GM12878 (cell line): ENCODE data around the gene MSL1. TPM values are rescaled to one million over a fixed set of nuclear protein-coding genes. Genes with fewer than 3 reads are reported as not detected.

Source experiments
- ATAC-seq: fragments of 200-7000 bp; cut with Tn5 transposase; 3 replicates; pipeline ENCODE4 v1.9.1; 2020; ENCODE audit warnings: mild to moderate bottlenecking, moderate library complexity
- BruUV-seq: library from RNA; stranded (reverse); fragments of 400-500 nt; replicated peaks from 2 replicates; lab custom pipeline; 2021; lab: Mats Ljungman, UMichigan
- CTCF ChIA-PET: fragments of 300-600 bp; sonication (Branson Sonifier 250); formaldehyde crosslinking; extraction: SDS; loops from one replicate; lab custom pipeline; 2021; ENCODE audit warnings: inconsistent platforms; lab: Yijun Ruan, JAX
- POLR2A ChIA-PET: fragments of 350-600 bp; formaldehyde crosslinking; extraction: SDS; loops from one replicate; lab custom pipeline; 2021; ENCODE audit warnings: inconsistent platforms; lab: Charles Lee
- RAD21 ChIA-PET: fragments of 300-600 bp; sonication (Branson Sonifier 250); formaldehyde crosslinking; loops from one replicate; lab custom pipeline; 2023; ENCODE audit warnings: antibody characterized with exemption; ENCODE audit not compliant: unreplicated experiment; lab: Charles Lee
- SMC1A ChIA-PET: fragments of 300-600 bp; sonication (Branson Sonifier 250); formaldehyde crosslinking; loops from one replicate; lab custom pipeline; 2023; ENCODE audit not compliant: unreplicated experiment, uncharacterized antibody; lab: Charles Lee
- DNase-seq: peaks from one replicate; pipeline ENCODE4 v3.0.0-alpha.2; 2011; ENCODE audit warnings: low read depth, low spot score
- FAIRE-seq: peaks from 3 replicates; lab custom pipeline; 2011; peaks lifted over from hg19 to GRCh38; lab: Jason Lieb, UNC
- H2AFZ ChIP-seq: 2 replicates; pipeline ENCODE4 v1.6.0; 2011; ENCODE audit warnings: low read depth, low read length, control low read depth; ENCODE audit not compliant: control insufficient read depth
- H3K27ac ChIP-seq: 2 replicates; pipeline ENCODE4 v1.5.1; 2011; ENCODE audit warnings: control low read depth; ENCODE audit not compliant: control insufficient read depth, insufficient read depth
- H3K27me3 ChIP-seq, 2 experiments: replicated peaks in 1 of 2; 2 replicates each; pipeline versions ENCODE4 v1.6.0 to v1.6.1; 2011; ENCODE audit warnings: low read length in 1 of 2; ENCODE audit not compliant: control insufficient read depth in 2 of 2, insufficient read depth in 2 of 2
- H3K36me3 ChIP-seq, 2 experiments: 2 replicates each; pipeline ENCODE4 v1.5.1; 2011; ENCODE audit warnings: low read length in 1 of 2; ENCODE audit not compliant: control insufficient read depth in 2 of 2, insufficient read depth in 2 of 2
- H3K4me1 ChIP-seq: 2 replicates; pipeline ENCODE4 v1.6.1; 2011; ENCODE audit warnings: mild to moderate bottlenecking, low read length, moderate library complexity, mixed read lengths; ENCODE audit not compliant: control insufficient read depth, insufficient read depth
- H3K4me2 ChIP-seq: 2 replicates; pipeline ENCODE4 v1.6.0; 2011; ENCODE audit warnings: control low read depth; ENCODE audit not compliant: control insufficient read depth, insufficient read depth
- H3K4me3 ChIP-seq: fragments of 200-600 bp; sonication (generic); 2 replicates; pipeline ENCODE4 v1.5.1; 2016
- H3K79me2 ChIP-seq: 2 replicates; pipeline ENCODE4 v1.6.0; 2011; ENCODE audit warnings: low read length; ENCODE audit not compliant: control insufficient read depth, insufficient read depth
- H3K9ac ChIP-seq: 2 replicates; pipeline ENCODE4 v1.8.0; 2011; ENCODE audit warnings: low read length, control low read depth, mixed read lengths; ENCODE audit not compliant: control insufficient read depth, insufficient read depth
- H3K9me3 ChIP-seq: replicated peaks from 3 replicates; pipeline ENCODE4 v1.5.1; 2011; ENCODE audit warnings: mild to moderate bottlenecking, low read length; ENCODE audit not compliant: control insufficient read depth, insufficient read depth
- H4K20me1 ChIP-seq: 2 replicates; pipeline ENCODE4 v1.6.0; 2011; ENCODE audit not compliant: control insufficient read depth, insufficient read depth
- HCFC1 ChIP-seq: fragments of 150-350 bp; IDR thresholded peaks from 2 replicates; pipeline ENCODE4 v1.6.1; 2014; ENCODE audit warnings: low read length
- HDGF ChIP-seq: fragments of 450-650 bp; IDR thresholded peaks from 2 replicates; pipeline ENCODE4 v1.6.1; 2016; ENCODE audit warnings: antibody characterized with exemption
- IKZF1 ChIP-seq: fragments of 450-650 bp; conservative IDR thresholded peaks from 2 replicates; pipeline ENCODE4 v1.6.1; 2017; ENCODE audit warnings: antibody characterized with exemption, mild to moderate bottlenecking
- KDM1A ChIP-seq: fragments of 200-600 bp; sonication (generic); IDR thresholded peaks from 2 replicates; pipeline ENCODE4 v1.6.1; 2016; ENCODE audit warnings: borderline replicate concordance
- MEF2B ChIP-seq: fragments of 450-650 bp; IDR thresholded peaks from 2 replicates; pipeline ENCODE4 v1.6.1; 2018; ENCODE audit warnings: mild to moderate bottlenecking, moderate library complexity; ENCODE audit not compliant: partially characterized antibody, poor library complexity, severe bottlenecking
- MTA2 ChIP-seq: fragments of 450-650 bp; IDR thresholded peaks from 2 replicates; pipeline ENCODE4 v1.6.1; 2016; ENCODE audit warnings: low read depth, mild to moderate bottlenecking, moderate library complexity
- MYC ChIP-seq: IDR thresholded peaks from 2 replicates; pipeline ENCODE4 v1.6.1; 2011; ENCODE audit warnings: mild to moderate bottlenecking, low read length, moderate library complexity, inconsistent platforms; ENCODE audit not compliant: insufficient read depth, insufficient replicate concordance, insufficient read length, severe bottlenecking
- NBN ChIP-seq: fragments of 450-650 bp; IDR thresholded peaks from 2 replicates; pipeline ENCODE4 v1.6.1; 2016
- SMARCA5 ChIP-seq: fragments of 450-650 bp; IDR thresholded peaks from 2 replicates; pipeline ENCODE4 v1.6.1; 2017; ENCODE audit warnings: mild to moderate bottlenecking
- SRF ChIP-seq, 2 experiments: IDR thresholded peaks; 2 replicates each; pipeline ENCODE4 v1.6.1; 2011; ENCODE audit warnings: low read depth in 2 of 2, low read length in 2 of 2, mild to moderate bottlenecking in 1 of 2, moderate library complexity in 1 of 2
- STAT1 ChIP-seq: fragments of 450-650 bp; conservative IDR thresholded peaks from 2 replicates; pipeline ENCODE4 v1.6.1; 2014; ENCODE audit warnings: antibody characterized with exemption, mild to moderate bottlenecking
- STAT3 ChIP-seq: IDR thresholded peaks from 2 replicates; pipeline ENCODE4 v1.6.1; 2011; ENCODE audit warnings: low read depth, low read length, improper control_type of control experiment
- ZBTB33 ChIP-seq: fragments of 450-650 bp; IDR thresholded peaks from 2 replicates; pipeline ENCODE4 v1.6.1; 2017; ENCODE audit warnings: mild to moderate bottlenecking
- ZNF622 ChIP-seq: fragments of 450-650 bp; IDR thresholded peaks from 2 replicates; pipeline ENCODE4 v1.6.1; 2017; ENCODE audit warnings: mild to moderate bottlenecking, inconsistent platforms
- ZZZ3 ChIP-seq: IDR thresholded peaks from 2 replicates; pipeline ENCODE4 v1.6.1; 2011; ENCODE audit warnings: low read depth; ENCODE audit not compliant: control insufficient read depth, insufficient read length
- WGBS: methylation state at CpG from one replicate; pipeline ENCODE4 v1.1.6; 2016; ENCODE audit warnings: low lambda C conversion rate; ENCODE audit not compliant: insufficient replicate concordance, insufficient coverage; ENCODE audit errors: missing lambda C conversion rate; 5-methylcytosine and 5-hydroxymethylcytosine counted together
- in situ Hi-C: fragments of 300-500 bp; cut with MboI; formaldehyde crosslinking; loops from 9 replicates; pipeline ENCODE4 v1.14.3; 2018; ENCODE audit warnings: mixed read lengths
- intact Hi-C: fragments of 100-400 bp; cut with micrococcal nuclease; formaldehyde crosslinking; loops from one replicate; pipeline ENCODE4 v1.14.2; 2022; ENCODE audit not compliant: unreplicated experiment
- polyA plus RNA-seq, 11 experiments: library from polyadenylated mRNA; depleted of rRNA in 4 of 11; unstranded in 6 of 11; stranded (reverse) in 5 of 11; fragments of >200 nt; fragmentation: Nextera tagmentation in 4 of 11; fragmentation: Illumina TruSeq in 1 of 11; extraction: Ambion mirVana in 4 of 11; extraction: Trizol in 1 of 11; gene quantifications; 1 replicate in 1 of 11; 2 replicates in 10 of 11; pipeline versions ENCODE4 v1.2.1 to v1.2.3, GENCODE V29; 2011 to 2016; ENCODE audit warnings: inconsistent platforms in 2 of 11, missing spikeins in 2 of 11, low read depth in 1 of 11
- total RNA-seq, 4 experiments: library from RNA; depleted of rRNA in 3 of 4; stranded (reverse); fragments of >200 nt in 3 of 4; fragmentation: Illumina TruSeq in 1 of 4; extraction: Trizol in 1 of 4; gene quantifications; 2 replicates each; pipeline versions ENCODE4 v1.2.1 to v1.2.3, GENCODE V29; 2013 to 2021
- TF ChIP-seq, protein P1 (sequence below): IDR thresholded peaks from 2 replicates; pipeline ENCODE4 v1.6.1; 2012; ENCODE audit warnings: low read depth, low read length, improper control_type of control experiment

The MSL1 gene
- total and polyA plus RNA-seq, 10 of the 15 experiments (the other 5 are each of a cell fraction or from before 2014, with no cell fraction given) = 6.1 to 95.2 (median 51.8) TPM

DNA sequence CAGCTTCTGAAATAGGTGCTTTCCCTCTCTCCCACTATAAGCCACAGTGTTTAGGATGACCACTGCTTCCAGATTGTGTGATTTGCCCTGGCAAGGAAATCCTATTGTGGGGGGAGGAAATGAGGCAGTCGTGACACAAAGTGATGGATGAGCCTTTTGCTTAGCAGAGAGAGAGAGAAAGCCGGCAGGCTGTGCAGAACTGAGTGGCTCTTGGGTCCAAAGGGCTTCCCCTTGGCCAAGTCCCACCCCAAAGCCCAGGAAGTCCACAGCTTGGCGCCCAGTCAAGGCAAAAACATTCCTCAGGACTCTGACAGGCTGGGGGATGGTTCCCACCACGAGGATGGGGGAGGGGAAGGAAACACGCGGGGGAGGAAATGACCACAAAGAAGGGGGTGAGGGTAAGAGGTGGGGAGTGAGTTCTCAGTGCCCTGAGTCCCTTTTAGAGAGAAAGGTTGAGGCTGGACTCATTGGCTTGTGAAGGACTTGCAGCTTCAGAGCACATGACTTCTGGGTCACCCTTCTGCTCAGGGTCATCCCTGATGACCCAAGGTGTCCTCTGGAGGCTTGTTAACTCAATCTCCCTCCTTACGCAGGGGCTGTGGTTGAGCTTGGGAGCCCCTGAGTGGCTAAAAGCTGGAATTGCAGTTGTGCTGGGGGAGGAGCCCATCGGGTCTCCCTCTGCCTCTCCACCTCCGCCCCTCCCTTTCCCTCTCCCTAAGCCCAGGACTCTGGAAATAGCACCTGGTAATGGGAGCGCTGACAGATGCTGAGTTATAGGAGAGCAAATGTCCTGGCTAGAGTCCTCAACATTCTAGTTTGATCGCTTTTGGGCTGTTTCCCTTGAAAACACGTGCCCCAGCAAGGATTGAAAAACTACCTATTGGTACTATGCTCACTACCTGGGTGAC is 10.3 kb upstream of the MSL1 start:
- intact Hi-C loops = loop anchor here (1.0 to 5.0 kb wide), 4 partner anchors 11 to 181 kb away; partner anchors contain the start of gene NR1D1
- TF ChIP-seq ZBTB33 (no peak), MEF2B (no peak), STAT1 (no peak), NBN (peak; percentile 90), ZNF622 (no peak), SMARCA5 (no peak; the same call in 1 of the 2 replicates), MTA2 (peak; percentile 73; the same call in 1 of the 2 replicates), ZZZ3 (no peak), IKZF1 (peak; percentile 77), HCFC1 (no peak), SRF (IDR thresholded peaks at IDR 0.05; ENCODE audit: low read depth in 2 of 2, low read length in 2 of 2) (no peak), HDGF (peak; percentile 90), STAT3 (no peak), MYC (no peak), KDM1A (no peak)
- TF ChIP-seq, protein P1, sequence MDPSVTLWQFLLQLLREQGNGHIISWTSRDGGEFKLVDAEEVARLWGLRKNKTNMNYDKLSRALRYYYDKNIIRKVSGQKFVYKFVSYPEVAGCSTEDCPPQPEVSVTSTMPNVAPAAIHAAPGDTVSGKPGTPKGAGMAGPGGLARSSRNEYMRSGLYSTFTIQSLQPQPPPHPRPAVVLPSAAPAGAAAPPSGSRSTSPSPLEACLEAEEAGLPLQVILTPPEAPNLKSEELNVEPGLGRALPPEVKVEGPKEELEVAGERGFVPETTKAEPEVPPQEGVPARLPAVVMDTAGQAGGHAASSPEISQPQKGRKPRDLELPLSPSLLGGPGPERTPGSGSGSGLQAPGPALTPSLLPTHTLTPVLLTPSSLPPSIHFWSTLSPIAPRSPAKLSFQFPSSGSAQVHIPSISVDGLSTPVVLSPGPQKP = no peak

More for the DNA sequence above, 10.3 kb upstream of the MSL1 start:
- RAD21 ChIA-PET = interaction anchor here (0.6 to 7.0 kb wide), 26 partner anchors 8 to 200 kb away, joined by 3 to 246 read pairs (median 10); partner anchors contain the start of genes CASC3, CSF3, MED24 and MSL1
- H3K27me3 ChIP-seq = no peaks in the 10 kb centered on the region
- peaks cover 45% of the 10 kb centered on the region for H3K4me1 ChIP-seq
- in situ Hi-C loops = loop anchor here (5.0 kb wide), 2 partner anchors 56 to 176 kb away; partner anchors contain the start of gene CDC6
- H3K27ac ChIP-seq = peak overlapping the region; percentile 46; the same call in 1 of the 2 replicates
- H3K9ac ChIP-seq = peak overlapping the region; percentile 30; the same call in 1 of the 2 replicates
- SMC1A ChIA-PET = interaction anchor here (1.0 to 8.0 kb wide), 32 partner anchors 11 to 196 kb away, joined by 3 to 177 read pairs (median 6); partner anchors contain the start of genes CASC3, CDC6, CSF3 and MED24
- H3K79me2 ChIP-seq = no peaks in the 10 kb centered on the region
- DNase-seq = no peak
- POLR2A ChIA-PET = interaction anchor here (0.6 to 5.8 kb wide), 8 partner anchors 11 to 148 kb away, joined by 3 to 52 read pairs (median 8); partner anchors contain the start of genes MSL1, NR1D1 and WIPF2
- no peaks in the 10 kb centered on the region for H3K36me3 ChIP-seq
- H3K9me3 ChIP-seq = no peaks in the 10 kb centered on the region
- peak overlapping the region; percentile 96 for H2AFZ ChIP-seq
- BruUV-seq = no TSS peak
- no peaks in the 10 kb centered on the region for H4K20me1 ChIP-seq
- WGBS = 0% methylated on average over 11 of the region's 12 CpGs
- peak; percentile 77 for ATAC-seq
- H3K4me2 ChIP-seq = peak overlapping the region; percentile 79
- CTCF ChIA-PET = interaction anchor here (0.7 to 7.9 kb wide), 39 partner anchors 12 to 488 kb away, joined by 3 to 367 read pairs (median 7); partner anchors contain the start of genes CASC3, CDC6, CSF3 and MED24
- FAIRE-seq = peak; percentile 78
- no peak overlapping the region for H3K4me3 ChIP-seq
